ENCODE data around the gene MGMT.

GRCh38 chr10:129495698-129496097 lies 28.7 kb downstream of the MGMT start:
- TF ChIP-seq CTCF (conservative IDR thresholded peaks at IDR 0.05 in 1 of 2, IDR thresholded peaks at IDR 0.05 in 1 of 2; ENCODE audit: low read depth in 1 of 2, low read length in 2 of 2) (no peak), EZH2 (IDR thresholded peaks at IDR 0.05; ENCODE audit: low read length, missing control alignments) (no peak)

All from fibroblast of lung (primary cell).